Putamen (tissue), 1 donor: ENCODE measurements around the gene FLOT1.
"Not testable (repeated sequence)": the region's sequence is repeated elsewhere in the genome, so short reads cannot be mapped to it uniquely, and the experiment has no call there.

Source experiments
- DNase-seq: peaks from one replicate; pipeline ENCODE4 v3.0.0-alpha.2; 2016; ENCODE audit warnings: low spot score

The FLOT1 gene

GRCh38 chr6:30767158-30767943 is 24.9 kb upstream of the FLOT1 start:
- DNase-seq: no peak

- DNase-seq: no peak
Observed at GRCh38 chr6:30766461-30767157, 24.1 kb upstream of the FLOT1 start.

GRCh38 chr6:30765495-30765894 is 23.0 kb upstream of the FLOT1 start:
- DNase-seq: not testable (repeated sequence)

GRCh38 chr6:30764490-30765043 is 22.1 kb upstream of the FLOT1 start:
- not testable (repeated sequence) for DNase-seq

GRCh38 chr6:30763618-30764489 is 21.4 kb upstream of the FLOT1 start:
- no peak for DNase-seq

GRCh38 chr6:30763155-30763617 is 20.7 kb upstream of the FLOT1 start:
- DNase-seq: no peak

GRCh38 chr6:30761791-30762429 is 19.4 kb upstream of the FLOT1 start:
- DNase-seq: no peak

GRCh38 chr6:30760549-30760948 is 18.1 kb upstream of the FLOT1 start:
- no peak for DNase-seq

- no peak for DNase-seq
Observed at GRCh38 chr6:30759575-30760239, 17.2 kb upstream of the FLOT1 start.

- DNase-seq: no peak
Observed at GRCh38 chr6:30757261-30757904, 14.9 kb upstream of the FLOT1 start.

- not testable (repeated sequence) for DNase-seq
Observed at GRCh38 chr6:30756405-30757003, 14.0 kb upstream of the FLOT1 start.

- no peak for DNase-seq
Observed at GRCh38 chr6:30754631-30755030, 12.1 kb upstream of the FLOT1 start.

- DNase-seq: peak; percentile 17
Observed at GRCh38 chr6:30752157-30752927, 9.9 kb upstream of the FLOT1 start.

- no peak for DNase-seq
Observed at GRCh38 chr6:30750379-30750668, 7.8 kb upstream of the FLOT1 start.

GRCh38 chr6:30749554-30750378 is 7.3 kb upstream of the FLOT1 start:
- DNase-seq: no peak

GRCh38 chr6:30748851-30749540 is 6.5 kb upstream of the FLOT1 start:
- DNase-seq: no peak

GRCh38 chr6:30747902-30748769 is 5.6 kb upstream of the FLOT1 start:
- DNase-seq: no peak
